ENCODE data around the gene CFAP97D2. TPM values are rescaled to one million over a fixed set of nuclear protein-coding genes. Genes with fewer than 3 reads are reported as not detected.
A peak's percentile ranks its signal among the peaks of the same experiment; 100 is the strongest.

The CFAP97D2 gene
- total RNA-seq, 1 donor from 2014 or later, result not detected

GRCh38 chr13:114151031-114151430, 28.0 kb upstream of the CFAP97D2 start:
- Histone ChIP-seq H3K27me3 (no peaks in the 10 kb centered on the region), H3K36me3 (no peaks in the 10 kb centered on the region), H3K4me3 (no peak overlapping the region), H3K4me1 (peaks cover 0 to 5% of the 10 kb centered on the region in 2 donors), H3K9me3 (no peaks in the 10 kb centered on the region), H3K27ac (no peak overlapping the region)
- intact Hi-C loops (cut with DNase I), result no loop called here
- DNase-seq (ENCODE audit: low spot score in 2 of 2), result no peak
- TF ChIP-seq, protein P1, sequence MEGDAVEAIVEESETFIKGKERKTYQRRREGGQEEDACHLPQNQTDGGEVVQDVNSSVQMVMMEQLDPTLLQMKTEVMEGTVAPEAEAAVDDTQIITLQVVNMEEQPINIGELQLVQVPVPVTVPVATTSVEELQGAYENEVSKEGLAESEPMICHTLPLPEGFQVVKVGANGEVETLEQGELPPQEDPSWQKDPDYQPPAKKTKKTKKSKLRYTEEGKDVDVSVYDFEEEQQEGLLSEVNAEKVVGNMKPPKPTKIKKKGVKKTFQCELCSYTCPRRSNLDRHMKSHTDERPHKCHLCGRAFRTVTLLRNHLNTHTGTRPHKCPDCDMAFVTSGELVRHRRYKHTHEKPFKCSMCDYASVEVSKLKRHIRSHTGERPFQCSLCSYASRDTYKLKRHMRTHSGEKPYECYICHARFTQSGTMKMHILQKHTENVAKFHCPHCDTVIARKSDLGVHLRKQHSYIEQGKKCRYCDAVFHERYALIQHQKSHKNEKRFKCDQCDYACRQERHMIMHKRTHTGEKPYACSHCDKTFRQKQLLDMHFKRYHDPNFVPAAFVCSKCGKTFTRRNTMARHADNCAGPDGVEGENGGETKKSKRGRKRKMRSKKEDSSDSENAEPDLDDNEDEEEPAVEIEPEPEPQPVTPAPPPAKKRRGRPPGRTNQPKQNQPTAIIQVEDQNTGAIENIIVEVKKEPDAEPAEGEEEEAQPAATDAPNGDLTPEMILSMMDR (IDR thresholded peaks at IDR 0.05), result no peak

GRCh38 chr13:114151565-114152284, 27.3 kb upstream of the CFAP97D2 start:
- H3K4me1 ChIP-seq, result peaks cover 0 to 5% of the 10 kb centered on the region in 2 donors
- intact Hi-C loops (cut with DNase I), result no loop called here
- H3K9me3 ChIP-seq, result no peaks in the 10 kb centered on the region
- no peak overlapping the region for H3K4me3 ChIP-seq
- no peak overlapping the region for H3K27ac ChIP-seq
- TF ChIP-seq, protein P1 (IDR thresholded peaks at IDR 0.05), result no peak
- H3K27me3 ChIP-seq, result no peaks in the 10 kb centered on the region
- no peak for DNase-seq (ENCODE audit: low spot score in 2 of 2)
- H3K36me3 ChIP-seq, result no peaks in the 10 kb centered on the region

- Histone ChIP-seq H3K4me1 (peaks cover 0 to 5% of the 10 kb centered on the region in 2 donors), H3K27me3 (no peaks in the 10 kb centered on the region), H3K9me3 (no peaks in the 10 kb centered on the region), H3K36me3 (no peaks in the 10 kb centered on the region), H3K4me3 (no peak overlapping the region), H3K27ac (no peak overlapping the region)
- DNase-seq (ENCODE audit: low spot score in 2 of 2), result no peak
- intact Hi-C loops (cut with DNase I), result no loop called here
- TF ChIP-seq, protein P1 (IDR thresholded peaks at IDR 0.05), result no peak
These were observed 26.8 kb upstream of the CFAP97D2 start for GRCh38 chr13:114152285-114152645.

DNA sequence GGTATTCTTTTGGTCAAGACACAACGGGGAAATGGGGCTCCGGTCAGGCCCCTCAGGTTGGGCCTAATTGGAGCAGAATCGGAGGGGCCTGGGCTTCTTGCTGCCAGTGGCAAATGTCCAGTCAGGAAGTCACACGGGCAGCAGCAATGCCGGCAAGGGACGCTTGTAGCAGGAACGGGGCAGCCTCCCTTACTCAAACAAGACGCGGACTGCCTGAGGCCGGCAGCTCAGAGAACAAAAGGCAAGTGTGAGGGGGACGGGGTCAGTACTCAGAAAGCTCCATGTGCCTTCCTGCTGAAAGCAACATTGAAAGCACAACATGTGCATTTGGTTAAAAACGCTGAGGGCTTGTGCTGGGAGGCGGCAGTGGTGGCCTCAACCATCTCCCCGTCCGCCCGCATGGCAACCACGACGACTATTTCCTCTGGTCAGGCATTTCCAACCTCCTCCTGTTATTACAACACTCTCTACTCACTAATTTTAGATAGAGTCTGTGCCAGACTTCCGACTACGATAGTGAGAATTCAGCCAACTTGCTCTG, 26.2 kb upstream of the CFAP97D2 start:
- peak in 1 of 2 donors; percentile 74 for DNase-seq (ENCODE audit: low spot score in 2 of 2)
- TF ChIP-seq, protein P1 (IDR thresholded peaks at IDR 0.05), result no peak

GRCh38 chr13:114153485-114154080, 25.5 kb upstream of the CFAP97D2 start:
- TF ChIP-seq, protein P1 (IDR thresholded peaks at IDR 0.05), result no peak
- Histone ChIP-seq H3K36me3 (no peaks in the 10 kb centered on the region), H3K4me3 (no peak overlapping the region), H3K9me3 (no peaks in the 10 kb centered on the region), H3K27ac (peak overlapping the region; percentile 37 to 70), H3K27me3 (no peaks in the 10 kb centered on the region), H3K4me1 (peaks cover 0 to 5% of the 10 kb centered on the region in 2 donors)
- no peak for DNase-seq (ENCODE audit: low spot score in 2 of 2)
- intact Hi-C loops (cut with DNase I), result no loop called here

More for the DNA sequence above, 26.2 kb upstream of the CFAP97D2 start:
- Histone ChIP-seq H3K36me3 (no peaks in the 10 kb centered on the region), H3K4me1 (peaks cover 0 to 5% of the 10 kb centered on the region in 2 donors), H3K27ac (peak overlapping the region; percentile 37 to 70), H3K4me3 (peak overlapping the region in 1 of 2 donors; percentile 2), H3K27me3 (no peaks in the 10 kb centered on the region), H3K9me3 (no peaks in the 10 kb centered on the region)
- intact Hi-C loops (cut with DNase I), result no loop called here

Measured in ascending aorta (tissue), 2 donors.